GM12874 (cell line): ENCODE results near the gene LTB4R2.

ENCODE experiments used
- TF ChIP-seq, protein P1 (sequence below): IDR thresholded peaks from 2 replicates; pipeline ENCODE4 v1.5.1; 2011; ENCODE audit warnings: low read depth, mild to moderate bottlenecking, control low read depth, low read length, moderate library complexity; ENCODE audit not compliant: insufficient read depth

LTB4R2 gene

GRCh38 chr14:24309538-24310264, at the start of gene LTB4R2:
TSS of gene LTB4R2 (plus strand) at chr14:24310140. CDS start at chr14:24310665, 525 bp downstream.
- TF ChIP-seq, protein P1, sequence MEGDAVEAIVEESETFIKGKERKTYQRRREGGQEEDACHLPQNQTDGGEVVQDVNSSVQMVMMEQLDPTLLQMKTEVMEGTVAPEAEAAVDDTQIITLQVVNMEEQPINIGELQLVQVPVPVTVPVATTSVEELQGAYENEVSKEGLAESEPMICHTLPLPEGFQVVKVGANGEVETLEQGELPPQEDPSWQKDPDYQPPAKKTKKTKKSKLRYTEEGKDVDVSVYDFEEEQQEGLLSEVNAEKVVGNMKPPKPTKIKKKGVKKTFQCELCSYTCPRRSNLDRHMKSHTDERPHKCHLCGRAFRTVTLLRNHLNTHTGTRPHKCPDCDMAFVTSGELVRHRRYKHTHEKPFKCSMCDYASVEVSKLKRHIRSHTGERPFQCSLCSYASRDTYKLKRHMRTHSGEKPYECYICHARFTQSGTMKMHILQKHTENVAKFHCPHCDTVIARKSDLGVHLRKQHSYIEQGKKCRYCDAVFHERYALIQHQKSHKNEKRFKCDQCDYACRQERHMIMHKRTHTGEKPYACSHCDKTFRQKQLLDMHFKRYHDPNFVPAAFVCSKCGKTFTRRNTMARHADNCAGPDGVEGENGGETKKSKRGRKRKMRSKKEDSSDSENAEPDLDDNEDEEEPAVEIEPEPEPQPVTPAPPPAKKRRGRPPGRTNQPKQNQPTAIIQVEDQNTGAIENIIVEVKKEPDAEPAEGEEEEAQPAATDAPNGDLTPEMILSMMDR: no peak

GRCh38 chr14:24260780-24261157, 49.2 kb upstream of the LTB4R2 start:
- TF ChIP-seq, protein P1: no peak

GRCh38 chr14:24261256-24261968, 48.5 kb upstream of the LTB4R2 start:
- TF ChIP-seq, protein P1: no peak

DNA sequence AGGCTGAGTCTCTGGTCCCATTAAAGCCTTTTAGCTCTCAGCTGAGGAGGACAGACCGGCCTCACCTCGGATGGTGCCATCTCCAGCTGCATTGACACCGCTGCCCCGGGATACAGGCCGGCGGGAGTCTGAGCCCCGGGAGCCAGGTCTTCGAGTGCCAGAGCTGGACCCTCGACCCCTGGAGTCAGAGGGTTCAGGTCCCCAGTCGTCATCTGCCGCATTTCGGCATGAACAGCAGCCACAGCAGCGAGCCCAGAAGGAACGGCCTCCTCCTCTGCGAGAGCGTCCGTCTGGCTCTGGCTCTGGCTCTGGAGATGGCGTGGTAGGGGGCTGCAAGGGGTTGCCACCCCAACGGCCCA, 48.0 kb upstream of the LTB4R2 start:
- TF ChIP-seq, protein P1: no peak

DNA sequence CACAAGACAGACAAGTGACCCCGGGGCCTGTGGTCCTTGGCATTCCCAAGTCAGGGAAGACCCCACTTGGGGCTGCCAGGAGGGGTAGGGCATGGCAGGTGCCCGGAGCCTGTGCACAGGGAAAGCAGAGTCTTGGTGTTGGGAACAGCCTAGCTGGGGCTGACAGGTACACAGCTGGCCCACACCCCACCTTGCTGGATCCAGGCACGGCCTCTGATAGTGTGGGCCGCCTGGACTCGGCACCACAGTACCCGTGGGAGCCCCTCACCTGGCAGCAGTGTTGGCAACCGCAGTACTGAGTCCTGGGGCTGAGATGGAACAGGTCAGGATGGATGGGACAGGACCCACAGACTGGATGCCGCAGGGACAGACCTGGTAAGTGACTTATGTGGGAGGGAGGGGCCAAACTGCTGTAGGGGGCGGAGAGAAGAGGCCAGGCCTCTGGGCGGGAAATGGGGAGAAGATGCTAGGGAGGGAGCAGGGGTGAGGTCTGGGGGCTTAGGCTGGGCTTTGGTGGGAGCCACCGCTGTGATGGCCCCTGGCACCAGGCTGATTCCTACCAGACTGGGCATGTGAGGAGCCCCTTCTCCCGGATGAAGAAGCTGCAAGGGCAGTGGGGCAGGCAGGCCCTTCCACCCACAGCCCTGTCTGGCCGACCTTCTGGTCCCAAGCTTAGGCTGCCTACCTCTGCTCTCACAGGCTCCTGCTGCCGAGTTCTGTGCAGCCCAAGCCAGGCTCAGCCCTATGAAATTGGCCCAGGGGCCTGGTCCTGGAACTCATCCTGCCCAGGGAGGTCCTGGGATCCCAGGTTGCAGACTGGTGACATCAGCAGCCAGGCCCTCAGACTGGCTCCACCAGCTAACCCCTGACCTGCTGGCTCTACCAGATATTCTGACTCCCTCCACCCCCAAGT, 46.9 kb upstream of the LTB4R2 start, which contains the start of gene TGM1:
TGM1 (minus strand) TSS at position 357 of the 913 bp plus-strand sequence. CDS start 825 bp downstream, outside the sequence.
- TF ChIP-seq, protein P1: no peak

- TF ChIP-seq, protein P1: no peak
Observed at GRCh38 chr14:24263848-24264247, 46.1 kb upstream of the LTB4R2 start.

DNA sequence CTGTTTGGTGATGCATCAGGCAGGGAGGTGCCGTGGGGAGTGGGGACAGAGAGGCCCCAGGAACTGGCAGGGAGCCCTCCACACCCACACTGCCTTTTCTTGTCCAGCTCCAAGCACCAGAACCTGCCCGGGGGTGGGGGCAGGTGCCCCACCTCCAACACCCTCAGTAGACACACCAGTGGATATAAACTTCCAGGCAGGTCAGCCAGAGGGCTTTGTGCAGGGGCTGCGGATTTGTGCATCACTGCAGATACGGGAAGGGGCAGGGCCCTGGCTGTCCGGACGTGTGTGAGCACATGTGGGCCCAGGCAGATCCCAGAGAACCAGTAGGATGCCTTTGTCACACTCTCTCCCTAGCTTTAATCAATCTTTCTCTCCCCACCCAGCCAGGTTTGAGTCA, 45.6 kb upstream of the LTB4R2 start:
- TF ChIP-seq, protein P1: no peak
